H1 (cell line): Measurements from ENCODE around the gene DAND5.

Experiments
- CBX8 ChIP-seq: fragments of 300-800, 300-1000 bp; sonication (generic); IDR thresholded peaks from 2 replicates; pipeline ENCODE4 v1.7.1; 2016; ENCODE audit warnings: low read depth, low read length, borderline replicate concordance
- CHD2 ChIP-seq: IDR thresholded peaks from 2 replicates; pipeline ENCODE4 v1.6.1; 2012; ENCODE audit warnings: low read length, improper control_type of control experiment
- CTCF ChIP-seq, 3 experiments: IDR thresholded peaks; 1 replicate in 2 of 3; 2 replicates in 1 of 3; pipeline versions ENCODE4 v1.5.1 to v1.6.1; 2011; ENCODE audit warnings: low read length in 3 of 3, mild to moderate bottlenecking in 3 of 3, inconsistent platforms in 2 of 3, low read depth in 1 of 3, moderate library complexity in 1 of 3; ENCODE audit not compliant: insufficient read depth in 1 of 3; ENCODE audit errors: control extremely low read depth in 1 of 3
- EP300 ChIP-seq, 2 experiments: IDR thresholded peaks; 1 replicate in 1 of 2; 2 replicates in 1 of 2; pipeline ENCODE4 v1.6.1; 2011 to 2012; ENCODE audit warnings: low read depth in 2 of 2, low read length in 2 of 2, mild to moderate bottlenecking in 2 of 2, borderline replicate concordance in 1 of 2, inconsistent platforms in 1 of 2, moderate library complexity in 1 of 2
- EZH2 ChIP-seq: fragments of 200-600 bp; sonication (generic); IDR thresholded peaks from 2 replicates; pipeline ENCODE4 v1.7.1; 2012; ENCODE audit warnings: low read depth, mild to moderate bottlenecking, moderate library complexity, low read length, inconsistent platforms; ENCODE audit not compliant: severe bottlenecking
- HDAC6 ChIP-seq: IDR thresholded peaks from one replicate; pipeline ENCODE4 v1.7.1; 2012; ENCODE audit warnings: low read depth, mild to moderate bottlenecking, inconsistent platforms, low read length, moderate library complexity
- JUND ChIP-seq: IDR thresholded peaks from 2 replicates; pipeline ENCODE4 v1.6.1; 2011; ENCODE audit warnings: mild to moderate bottlenecking, improper control_type of control experiment, low read length
- NRF1 ChIP-seq: IDR thresholded peaks from 2 replicates; pipeline ENCODE4 v1.6.1; 2011; ENCODE audit warnings: mild to moderate bottlenecking, low read depth, low read length, improper control_type of control experiment
- POLR2A ChIP-seq, 2 experiments: IDR thresholded peaks; 1 replicate in 1 of 2; 2 replicates in 1 of 2; pipeline ENCODE4 v1.6.1; 2011; ENCODE audit warnings: low read depth in 2 of 2, low read length in 2 of 2, mild to moderate bottlenecking in 2 of 2; ENCODE audit errors: control extremely low read depth in 1 of 2
- POLR2AphosphoS5 ChIP-seq: IDR thresholded peaks from 2 replicates; pipeline ENCODE4 v1.6.1; 2011; ENCODE audit warnings: low read depth, low read length
- SP4 ChIP-seq: IDR thresholded peaks from 2 replicates; pipeline ENCODE4 v1.6.1; 2012; ENCODE audit warnings: low read length, inconsistent platforms

GRCh38 chr19:12953799-12954611 is 15.4 kb upstream of the DAND5 start:
- TF ChIP-seq SP4 (no peak), CBX8 (no peak), CHD2 (no peak), EZH2 (no peak), CTCF (IDR thresholded peaks at IDR 0.05; ENCODE audit: control extremely low read depth in 1 of 3, insufficient read depth in 1 of 3, low read depth in 1 of 3, low read length in 3 of 3) (no peak), NRF1 (no peak), POLR2AphosphoS5 (no peak; the same call in 1 of the 2 replicates), POLR2A (IDR thresholded peaks at IDR 0.05; ENCODE audit: control extremely low read depth in 1 of 2, low read depth in 2 of 2, low read length in 2 of 2) (peak; percentile 8 to 19; a peak in 1 of 3 replicates), HDAC6 (no peak), EP300 (IDR thresholded peaks at IDR 0.05; ENCODE audit: borderline replicate concordance in 1 of 2, low read depth in 2 of 2, low read length in 2 of 2) (no peak), JUND (no peak)
